Measurements from ENCODE around the gene CPVL. TPM values are rescaled to one million over a fixed set of nuclear protein-coding genes. Genes with fewer than 3 reads are reported as not detected.
"Not testable (repeated sequence)": the region's sequence is repeated elsewhere in the genome, so short reads cannot be mapped to it uniquely, and the experiment has no call there.

CPVL gene
- total RNA-seq, 2 donors from 2014 or later: 4.0 to 17.9 TPM

DNA sequence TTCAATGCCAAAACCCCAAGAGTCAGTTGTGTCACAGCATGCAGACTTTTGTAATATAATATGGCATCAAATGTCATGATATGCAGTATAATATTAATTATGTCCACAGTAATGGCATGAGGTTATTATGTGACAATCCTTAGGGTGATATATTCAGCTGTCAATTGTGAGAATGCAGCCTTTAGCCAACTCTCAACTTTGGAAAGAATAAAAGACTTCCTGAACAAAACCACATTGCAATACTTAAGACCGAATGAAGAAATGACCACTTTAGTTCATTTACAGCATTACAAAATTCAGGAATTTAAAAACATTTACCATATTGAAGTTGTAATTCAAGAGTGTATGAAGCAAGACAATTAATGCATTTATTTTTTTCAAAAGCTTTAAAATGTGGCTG lies 45.4 kb downstream of the CPVL start:
- Histone ChIP-seq H3K36me3 (replicated peaks in 1 of 2; ENCODE audit: insufficient read depth in 1 of 2, low read depth in 2 of 2) (no peaks in the 10 kb centered on the region), H3K27me3 (no peaks in the 10 kb centered on the region), H3K27ac (no peak overlapping the region), H3K4me1 (no peaks in the 10 kb centered on the region), H3K4me3 (no peak overlapping the region), H3K9me3 (no peaks in the 10 kb centered on the region)
- no peak for ATAC-seq
- TF ChIP-seq, protein P1, sequence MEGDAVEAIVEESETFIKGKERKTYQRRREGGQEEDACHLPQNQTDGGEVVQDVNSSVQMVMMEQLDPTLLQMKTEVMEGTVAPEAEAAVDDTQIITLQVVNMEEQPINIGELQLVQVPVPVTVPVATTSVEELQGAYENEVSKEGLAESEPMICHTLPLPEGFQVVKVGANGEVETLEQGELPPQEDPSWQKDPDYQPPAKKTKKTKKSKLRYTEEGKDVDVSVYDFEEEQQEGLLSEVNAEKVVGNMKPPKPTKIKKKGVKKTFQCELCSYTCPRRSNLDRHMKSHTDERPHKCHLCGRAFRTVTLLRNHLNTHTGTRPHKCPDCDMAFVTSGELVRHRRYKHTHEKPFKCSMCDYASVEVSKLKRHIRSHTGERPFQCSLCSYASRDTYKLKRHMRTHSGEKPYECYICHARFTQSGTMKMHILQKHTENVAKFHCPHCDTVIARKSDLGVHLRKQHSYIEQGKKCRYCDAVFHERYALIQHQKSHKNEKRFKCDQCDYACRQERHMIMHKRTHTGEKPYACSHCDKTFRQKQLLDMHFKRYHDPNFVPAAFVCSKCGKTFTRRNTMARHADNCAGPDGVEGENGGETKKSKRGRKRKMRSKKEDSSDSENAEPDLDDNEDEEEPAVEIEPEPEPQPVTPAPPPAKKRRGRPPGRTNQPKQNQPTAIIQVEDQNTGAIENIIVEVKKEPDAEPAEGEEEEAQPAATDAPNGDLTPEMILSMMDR (IDR thresholded peaks at IDR 0.05): no peak
- TF ChIP-seq POLR2A (IDR thresholded peaks at IDR 0.05): no peak
- no peak for DNase-seq
- intact Hi-C loops (cut with DNase I): no loop called here
- 79 to 81% methylated on average over 1 of the region's 1 CpG for WGBS, 2 donors

DNA sequence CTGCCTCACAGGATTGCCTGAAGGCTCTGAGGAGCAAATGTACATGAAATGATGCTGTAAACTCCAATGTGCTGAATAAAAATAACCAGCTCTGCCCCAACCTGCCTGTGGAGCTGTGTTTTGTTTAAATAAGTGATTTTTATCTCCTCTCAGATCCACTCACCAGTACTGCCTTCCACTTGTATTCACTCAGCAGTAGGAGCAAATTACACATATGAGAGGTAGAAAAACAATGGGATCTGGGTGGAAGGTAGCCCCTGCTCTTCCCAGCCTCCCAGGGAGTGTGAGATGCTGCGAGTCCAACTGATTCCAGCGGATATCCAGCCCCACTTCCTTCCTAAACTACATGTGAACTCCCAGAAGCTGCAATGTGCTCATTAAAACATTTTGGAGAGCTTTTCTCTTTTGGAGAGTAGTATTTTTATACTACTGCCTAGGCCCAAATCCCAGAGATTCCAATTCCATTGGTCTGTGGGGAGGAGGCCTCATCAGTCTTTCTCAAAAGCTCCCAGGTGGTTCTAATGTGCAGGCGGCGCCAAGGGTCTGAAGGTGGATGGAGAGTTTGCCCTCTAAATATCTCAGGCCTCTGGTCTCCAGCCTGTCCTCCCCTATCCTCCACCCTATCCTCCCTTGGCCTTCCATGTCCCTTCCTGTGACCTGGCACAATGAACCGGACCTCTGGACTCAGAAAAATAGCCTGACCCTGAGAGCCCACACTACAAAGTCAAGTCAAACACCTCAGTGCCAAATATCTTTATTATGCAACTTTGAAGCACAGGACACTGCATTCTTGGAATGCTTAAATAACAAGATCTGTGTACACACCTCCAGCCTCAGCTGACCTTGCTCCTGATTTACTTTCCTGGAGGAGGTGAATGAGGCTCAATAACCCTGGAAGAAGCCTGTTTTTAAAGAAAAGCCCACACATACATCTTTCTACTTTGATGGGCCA lies 46.2 kb downstream of the CPVL start:
- intact Hi-C loops (cut with DNase I): no loop called here
- Histone ChIP-seq H3K27me3 (no peaks in the 10 kb centered on the region), H3K4me3 (no peak overlapping the region), H3K36me3 (replicated peaks in 1 of 2; ENCODE audit: insufficient read depth in 1 of 2, low read depth in 2 of 2) (no peaks in the 10 kb centered on the region), H3K27ac (no peak overlapping the region), H3K4me1 (no peaks in the 10 kb centered on the region), H3K9me3 (no peaks in the 10 kb centered on the region)
- WGBS, 2 donors: 79 to 82% methylated on average over 5 of the region's 5 CpGs
- TF ChIP-seq POLR2A (IDR thresholded peaks at IDR 0.05): no peak
- TF ChIP-seq, protein P1 (IDR thresholded peaks at IDR 0.05): no peak
- no peak for DNase-seq
- ATAC-seq: no peak

DNA sequence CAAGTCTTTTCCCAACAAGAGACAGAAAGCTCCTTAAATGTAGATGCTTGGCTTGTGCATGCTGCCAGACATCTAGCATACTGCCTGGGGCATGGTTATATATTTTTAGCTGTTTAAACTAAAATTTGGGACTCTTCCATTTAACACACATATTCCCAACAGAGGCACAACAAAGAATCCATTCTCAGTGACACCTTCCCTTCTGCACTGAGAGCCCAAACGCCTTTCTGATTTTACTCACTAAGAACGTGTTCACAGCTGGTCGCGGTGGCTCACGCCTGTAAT lies 49.9 kb downstream of the CPVL start:
- Histone ChIP-seq H3K4me3 (no peak overlapping the region), H3K27ac (no peak overlapping the region), H3K27me3 (no peaks in the 10 kb centered on the region), H3K4me1 (peaks cover under 1% of the 10 kb centered on the region), H3K9me3 (no peaks in the 10 kb centered on the region), H3K36me3 (replicated peaks in 1 of 2; ENCODE audit: insufficient read depth in 1 of 2, low read depth in 2 of 2) (no peaks in the 10 kb centered on the region)
- no peak for ATAC-seq
- no peak for DNase-seq
- intact Hi-C loops (cut with DNase I): no loop called here
- no peak for TF ChIP-seq POLR2A (IDR thresholded peaks at IDR 0.05)
- TF ChIP-seq, protein P1 (IDR thresholded peaks at IDR 0.05): no peak
- 89 to 92% methylated on average over 5 of the region's 5 CpGs for WGBS, 2 donors

DNA sequence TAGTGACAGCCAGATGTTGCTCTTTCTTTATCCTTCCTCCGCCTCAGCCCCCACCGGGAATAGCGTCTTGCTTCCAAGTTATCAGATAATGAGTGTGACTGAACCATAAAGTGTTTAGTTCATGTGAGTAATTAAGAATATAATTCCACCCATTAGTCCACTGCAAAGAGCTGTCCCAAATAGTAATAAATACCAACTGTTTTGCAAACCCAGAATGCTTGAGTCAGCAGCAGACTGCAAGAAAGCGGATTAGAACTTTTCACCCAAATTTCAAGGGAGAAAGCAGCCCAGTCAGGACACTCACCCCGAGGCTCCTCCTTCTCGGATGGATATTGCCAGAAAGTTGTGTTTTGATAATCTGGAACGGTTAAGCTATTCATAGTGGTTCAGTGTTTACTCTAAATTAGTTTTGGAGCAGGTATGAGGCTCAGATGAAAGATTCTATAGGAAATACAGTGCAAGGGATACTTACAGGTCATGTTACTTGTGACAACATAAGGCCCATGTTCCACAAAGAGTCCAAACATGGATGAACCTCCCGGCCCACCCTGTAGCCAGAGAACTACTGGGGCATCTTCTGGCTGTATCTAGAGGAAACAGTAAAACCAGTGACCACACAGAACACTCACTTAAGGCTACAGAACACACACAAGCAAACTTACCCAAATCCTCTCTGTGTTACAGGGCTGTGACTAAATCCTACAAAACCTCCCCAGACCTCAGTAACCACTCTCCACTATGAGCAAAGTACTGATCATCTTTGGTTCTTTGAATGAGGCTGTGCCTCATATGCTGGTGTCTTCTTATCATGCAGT lies 50.5 kb downstream of the CPVL start:
- no peak for DNase-seq
- WGBS, 2 donors: 61 to 63% methylated on average over 8 of the region's 8 CpGs
- TF ChIP-seq POLR2A (IDR thresholded peaks at IDR 0.05): no peak
- TF ChIP-seq, protein P1 (IDR thresholded peaks at IDR 0.05): no peak
- intact Hi-C loops (cut with DNase I): no loop called here
- Histone ChIP-seq H3K27me3 (no peaks in the 10 kb centered on the region), H3K27ac (no peak overlapping the region), H3K9me3 (no peaks in the 10 kb centered on the region), H3K4me1 (peaks cover 4% of the 10 kb centered on the region), H3K36me3 (replicated peaks in 1 of 2; ENCODE audit: insufficient read depth in 1 of 2, low read depth in 2 of 2) (no peaks in the 10 kb centered on the region), H3K4me3 (no peak overlapping the region)
- ATAC-seq: no peak

DNA sequence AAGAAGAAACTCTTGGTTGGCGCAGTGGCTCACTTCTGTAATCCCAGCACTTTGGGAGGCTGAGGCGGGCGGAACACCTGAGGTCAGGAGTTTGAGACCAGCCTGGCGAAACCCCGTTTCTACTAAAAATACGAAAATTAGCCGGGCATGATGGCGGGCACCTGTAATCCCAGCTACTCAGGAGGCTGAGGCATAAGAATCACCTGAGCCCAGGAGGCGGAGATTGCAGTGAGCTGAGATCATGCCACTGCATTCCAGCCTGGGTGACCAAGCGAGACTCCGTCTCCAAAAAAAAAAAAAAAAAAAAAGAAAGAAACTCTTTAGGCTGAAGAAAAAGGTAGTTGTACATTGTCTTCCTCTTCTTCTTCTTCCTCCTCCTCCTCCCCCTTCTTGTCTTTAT lies 53.2 kb downstream of the CPVL start:
- H3K4me3 ChIP-seq; ATAC-seq; H3K27me3 ChIP-seq; intact Hi-C loops (cut with DNase I); H3K9me3 ChIP-seq; H3K4me1 ChIP-seq; DNase-seq; H3K27ac ChIP-seq; H3K36me3 ChIP-seq (replicated peaks in 1 of 2; ENCODE audit: insufficient read depth in 1 of 2, low read depth in 2 of 2): not testable (repeated sequence)
- WGBS, 2 donors: 94 to 97% methylated on average over 11 of the region's 11 CpGs

Data from body of pancreas (tissue), 4 donors.